HG02943 (cell line): ENCODE measurements around the gene CCNB2.

Source experiments
- ATAC-seq: cut with Tn5 transposase; IDR thresholded peaks from one replicate; pipeline ENCODE4 v1.9.1; 2021; ENCODE audit warnings: mild to moderate bottlenecking, low read depth, moderate library complexity; ENCODE audit not compliant: unreplicated experiment

CCNB2 gene

DNA sequence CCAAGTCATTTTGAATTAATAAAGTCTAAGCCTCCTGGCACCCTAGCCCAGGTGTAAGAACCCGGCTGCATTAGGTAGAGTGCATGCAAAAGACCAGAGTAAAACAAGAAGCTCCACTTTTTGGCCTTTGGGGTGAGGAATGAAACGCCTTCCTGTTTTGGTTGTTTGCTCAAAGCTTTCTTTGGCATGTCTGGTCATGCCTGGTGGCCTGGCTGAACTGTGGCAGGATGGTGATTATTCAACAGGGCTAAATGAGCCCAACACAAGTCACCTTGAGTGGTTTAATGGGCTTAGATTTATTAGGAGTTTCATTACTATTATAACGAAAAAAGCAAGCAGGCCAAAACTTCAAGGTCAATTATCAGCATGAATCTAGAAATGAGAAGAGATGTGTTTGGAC, 60.8 kb downstream of the CCNB2 start:
- no peak for ATAC-seq

DNA sequence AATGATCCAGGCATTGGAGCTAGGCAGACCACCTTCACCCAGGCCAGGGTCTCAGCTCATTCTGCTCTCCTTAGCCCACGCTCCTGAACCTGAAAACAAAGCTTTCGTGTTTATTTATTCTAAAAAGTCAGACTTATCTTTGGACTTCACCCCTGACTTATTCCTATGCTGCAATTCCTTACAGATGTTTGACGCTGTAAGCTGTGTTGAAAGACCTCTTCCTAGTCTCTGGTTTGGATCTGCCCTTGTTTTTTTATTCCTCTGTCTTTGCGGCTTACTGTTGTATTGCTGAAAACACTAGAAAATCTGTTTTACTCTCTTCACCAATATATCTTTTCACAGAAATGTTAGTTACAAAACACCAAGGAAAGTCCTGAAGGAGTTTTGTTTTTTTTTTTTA, 61.2 kb downstream of the CCNB2 start:
- ATAC-seq, result no peak

DNA sequence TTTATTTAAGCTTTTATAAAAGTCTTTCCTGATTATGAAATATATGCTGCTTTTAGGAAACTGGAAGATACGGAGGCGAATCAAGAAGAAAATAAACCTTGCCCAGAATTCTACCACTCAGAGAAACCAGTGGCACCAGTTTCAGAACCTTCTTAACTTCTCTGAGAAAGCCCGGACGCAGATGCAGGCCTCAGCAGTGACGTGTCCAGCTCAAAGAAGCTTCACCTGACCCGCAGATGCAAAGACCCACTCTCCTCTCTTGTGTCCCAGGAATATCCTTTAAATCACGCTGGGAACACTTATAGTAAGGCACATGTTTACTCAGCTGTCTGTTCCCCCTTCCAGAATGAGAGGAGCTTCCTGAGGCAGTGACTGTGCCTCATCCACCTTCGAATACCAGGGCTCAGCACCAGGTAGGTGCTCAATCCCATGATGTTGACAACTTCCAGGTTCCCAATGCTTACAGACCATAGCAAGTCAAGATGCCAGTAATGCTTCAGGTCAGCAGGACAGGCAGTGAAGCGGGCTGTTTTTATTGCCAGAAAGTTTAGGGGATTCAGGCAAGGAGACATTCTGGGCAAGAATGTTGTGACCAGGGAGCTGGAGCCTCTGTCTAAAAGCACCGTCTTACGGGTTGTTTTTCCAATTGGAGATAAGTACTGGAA, 61.8 kb downstream of the CCNB2 start:
- no peak for ATAC-seq

DNA sequence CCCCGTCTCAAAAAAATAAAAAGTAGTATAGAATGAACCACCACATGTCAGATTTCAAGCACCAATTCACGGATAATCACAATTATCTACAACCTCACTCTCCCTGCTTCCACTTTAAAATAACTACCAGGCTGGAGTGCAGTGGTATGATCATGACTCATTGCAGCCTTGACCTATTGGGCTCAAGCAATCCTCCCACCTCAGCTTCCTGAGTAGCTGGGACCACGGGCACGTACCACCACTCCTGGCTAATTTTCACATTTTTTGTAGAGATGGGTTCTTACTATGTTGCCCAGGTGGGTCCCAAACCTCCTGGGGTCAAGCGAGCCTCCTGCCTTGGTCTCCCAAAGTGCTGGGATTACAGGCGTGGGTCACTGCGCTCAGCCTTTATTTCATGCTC, 63.6 kb downstream of the CCNB2 start:
- ATAC-seq, result no peak

DNA sequence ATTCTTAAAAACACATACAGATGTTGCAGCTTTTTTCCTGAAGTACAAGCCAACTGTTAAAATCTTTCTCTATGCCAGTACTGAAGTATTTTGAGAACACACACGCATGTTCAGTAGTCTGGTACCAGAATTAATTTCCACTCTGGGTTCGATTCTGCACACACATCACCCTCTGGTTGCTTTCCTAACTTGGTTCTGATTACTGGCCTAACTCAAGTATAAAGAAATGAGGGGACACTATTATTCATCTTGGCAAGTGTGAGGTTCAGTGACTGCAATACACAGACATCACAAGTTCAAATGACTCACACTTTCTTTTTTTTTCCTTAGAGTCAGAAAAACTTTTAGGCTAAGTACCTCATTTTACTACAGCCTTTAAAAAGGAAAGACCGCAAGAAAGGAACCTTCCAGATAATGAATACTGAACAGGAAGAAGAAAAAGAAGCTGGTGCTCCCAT, 64.3 kb downstream of the CCNB2 start:
- ATAC-seq, result no peak

DNA sequence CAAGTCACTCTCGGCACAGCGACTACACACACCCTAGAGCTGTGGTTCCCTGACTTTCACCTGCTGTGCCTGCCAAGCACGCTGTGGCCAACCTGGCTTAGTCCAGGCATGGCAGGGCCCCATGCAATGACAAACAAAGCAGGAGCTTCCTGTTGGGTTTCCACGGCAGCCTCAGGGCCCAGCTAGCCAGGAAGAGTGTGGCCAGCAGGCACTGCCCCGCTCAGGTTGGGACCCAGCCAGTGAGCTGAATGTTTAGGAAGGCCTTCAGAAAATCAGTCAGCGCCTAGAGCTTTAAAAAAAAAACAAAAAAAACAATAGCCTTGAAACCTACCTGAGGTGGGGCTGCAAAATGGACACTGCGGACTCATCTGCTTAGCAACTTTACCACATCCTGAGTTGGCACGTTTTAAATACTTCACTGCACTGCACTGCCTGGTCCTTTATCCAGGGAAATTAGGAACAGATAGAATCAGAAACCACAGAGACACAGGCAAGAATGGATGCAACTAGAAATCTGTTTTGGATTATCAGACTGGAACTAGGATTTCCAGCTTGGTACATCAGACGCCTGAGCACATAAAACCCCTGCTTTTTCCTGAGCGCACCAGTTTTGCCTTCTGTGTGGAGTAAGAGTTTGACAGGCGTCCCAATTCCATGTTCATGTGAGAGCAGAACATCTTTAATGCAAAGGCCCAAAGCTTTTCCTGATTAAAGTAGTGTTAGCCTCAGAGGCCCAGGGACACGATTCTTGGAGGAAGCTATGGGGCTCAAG, 65.5 kb downstream of the CCNB2 start:
- no peak for ATAC-seq

DNA sequence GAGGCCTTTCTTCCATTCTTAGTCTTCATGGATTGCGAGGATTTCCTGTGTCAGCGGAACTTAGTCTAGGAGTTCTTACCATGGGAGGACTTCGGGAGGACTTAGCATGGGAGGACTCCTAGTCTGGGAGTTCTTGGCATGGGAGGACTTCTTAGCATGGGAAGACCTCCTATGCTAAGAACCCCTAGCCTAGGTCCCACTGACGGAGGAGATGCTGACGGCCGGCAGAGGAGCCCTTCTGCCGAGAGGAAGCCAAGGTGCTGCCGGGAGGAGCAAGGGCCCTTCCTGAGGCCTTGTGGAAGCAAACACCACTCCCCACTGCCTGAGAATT, 66.1 kb downstream of the CCNB2 start:
- ATAC-seq, result no peak

DNA sequence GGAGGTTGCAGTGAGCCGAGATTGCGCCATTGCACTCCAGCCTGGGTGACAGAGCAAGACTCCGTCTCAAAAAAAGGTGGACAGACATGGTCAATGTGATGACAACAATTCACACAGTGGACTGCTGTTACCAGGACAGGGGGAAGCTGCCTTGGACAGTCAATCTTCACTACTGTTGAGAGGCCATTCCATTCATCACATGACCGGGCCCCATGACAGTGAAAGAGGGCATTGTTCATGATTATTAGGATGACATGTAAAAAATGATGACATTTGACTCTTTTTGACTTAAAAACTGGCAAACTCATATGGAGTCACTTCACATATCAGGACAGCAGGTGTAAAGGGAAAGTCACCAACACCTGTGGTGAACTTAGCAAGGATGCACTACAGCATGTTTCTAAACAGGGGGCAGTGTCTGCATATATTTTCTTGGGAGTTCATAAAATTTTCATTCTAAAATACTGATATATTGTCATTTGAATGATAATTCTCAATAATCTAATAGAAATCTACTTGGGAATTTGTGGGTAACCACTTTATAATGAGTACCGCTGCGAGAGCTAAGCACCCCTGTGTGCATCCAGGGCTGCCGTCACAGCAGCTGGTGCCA, 67.4 kb downstream of the CCNB2 start:
- no peak for ATAC-seq

DNA sequence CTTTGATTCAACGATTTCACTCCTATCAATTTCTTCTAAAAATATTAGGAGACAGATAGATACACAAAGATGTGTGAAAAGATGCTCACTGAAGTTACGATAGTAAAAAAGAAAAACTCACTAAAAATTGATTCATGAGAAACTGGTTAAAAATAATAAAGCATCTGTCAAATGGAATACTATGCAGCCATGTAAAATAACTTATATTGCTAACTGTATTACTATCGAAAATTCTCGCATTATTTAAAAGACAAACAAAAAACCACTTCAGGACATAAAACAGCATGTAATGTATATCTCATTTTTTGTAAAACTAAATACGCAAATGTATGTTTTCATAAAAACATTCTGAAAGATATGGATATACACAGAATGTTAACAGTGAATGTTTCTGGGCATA, 68.2 kb downstream of the CCNB2 start:
- ATAC-seq, result no peak

DNA sequence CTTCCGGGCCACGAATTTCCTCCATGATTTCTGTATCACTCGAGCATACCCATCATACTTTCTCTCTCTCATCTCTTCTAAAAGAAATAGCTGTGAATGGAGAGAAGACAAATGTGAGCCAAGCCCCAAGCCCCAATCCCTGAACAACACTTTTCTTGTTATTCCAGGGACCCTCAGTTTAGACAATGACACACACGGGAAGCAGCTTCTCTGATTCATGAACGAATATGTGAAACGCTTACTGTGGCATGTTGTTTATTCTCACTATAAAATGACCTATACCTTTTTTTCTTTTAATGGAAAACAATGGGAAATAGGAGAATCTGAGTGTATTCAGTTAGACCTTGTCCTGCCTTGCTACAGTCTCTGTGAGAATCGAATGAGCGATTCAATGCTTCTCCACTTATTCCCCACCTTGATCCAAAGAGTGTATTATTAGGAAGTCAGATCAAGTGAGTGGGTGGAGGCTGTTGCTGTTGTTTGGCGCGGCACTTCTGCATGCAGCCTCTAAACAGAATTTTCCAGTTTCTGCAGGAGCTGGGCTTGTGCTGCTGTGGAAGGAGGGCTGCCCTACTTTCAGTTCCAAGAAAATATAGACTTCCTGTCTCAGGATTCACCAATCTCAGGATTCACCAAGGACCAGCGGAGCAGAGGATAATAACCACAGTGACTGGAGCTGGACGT, 69.3 kb downstream of the CCNB2 start:
- ATAC-seq, result no peak
